IPS-18c (cell line): ENCODE results near the gene SLC6A16.
"Not testable (repeated sequence)": the region's sequence is repeated elsewhere in the genome, so short reads cannot be mapped to it uniquely, and the experiment has no call there.

Experiments
- H3K4me3 ChIP-seq: 2 replicates; pipeline ENCODE4 v1.7.0; 2013; ENCODE audit warnings: low read depth, mild to moderate bottlenecking, low read length, moderate library complexity; ENCODE audit not compliant: insufficient read depth
- H3K9me3 ChIP-seq: one replicate; pipeline ENCODE4 v1.6.1; 2013; ENCODE audit warnings: mild to moderate bottlenecking, low read length, moderate library complexity; ENCODE audit not compliant: control insufficient read depth, insufficient read depth

SLC6A16 gene

GRCh38 chr19:49335784-49336481, 10.9 kb upstream of the SLC6A16 start:
- no peak overlapping the region for H3K4me3 ChIP-seq
- H3K9me3 ChIP-seq = no peaks in the 10 kb centered on the region

DNA sequence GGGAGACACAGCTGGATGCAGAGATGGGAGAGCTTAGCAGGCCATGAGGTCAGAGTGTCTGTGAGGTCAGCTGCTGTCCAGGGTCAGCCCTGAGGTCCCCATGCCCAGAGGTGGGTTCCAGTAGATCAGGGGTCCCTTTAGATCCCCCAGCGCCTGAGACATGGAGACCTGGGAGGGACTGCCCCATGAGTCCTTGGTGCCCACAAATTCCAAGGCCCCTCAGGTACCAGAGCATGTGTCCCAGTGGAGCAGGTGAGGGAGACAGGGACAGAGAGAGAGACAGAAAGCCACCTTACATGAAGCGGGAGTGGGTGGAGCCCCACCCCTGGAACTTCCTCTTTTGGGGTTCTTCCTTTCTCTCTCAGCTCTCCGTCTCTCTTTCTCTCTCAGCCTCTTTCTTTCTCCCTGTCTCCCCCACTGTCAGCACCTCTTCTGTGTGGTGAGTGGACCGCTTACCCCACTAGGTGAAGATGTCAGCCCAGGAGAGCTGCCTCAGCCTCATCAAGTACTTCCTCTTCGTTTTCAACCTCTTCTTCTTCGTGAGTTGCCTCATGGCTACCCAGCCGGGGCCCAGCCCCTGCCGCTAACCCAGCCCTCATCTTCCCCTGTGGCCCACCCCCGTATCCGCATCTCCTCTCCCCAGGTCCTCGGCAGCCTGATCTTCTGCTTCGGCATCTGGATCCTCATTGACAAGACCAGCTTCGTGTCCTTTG, 10.2 kb upstream of the SLC6A16 start, which contains the start of gene CD37:
Gene CD37, plus strand, starts transcription at position 336 of the 713 bp plus-strand sequence. Its CDS starts 135 bp downstream, at position 471.
- Histone ChIP-seq H3K4me3 (no peak within 1 kb of the TSS), H3K9me3 (no peaks in the 10 kb centered on the region)

GRCh38 chr19:49333811-49334288, 8.9 kb upstream of the SLC6A16 start:
- Histone ChIP-seq H3K4me3 (no peak overlapping the region), H3K9me3 (no peaks in the 10 kb centered on the region)

- no peak overlapping the region for H3K4me3 ChIP-seq
- H3K9me3 ChIP-seq = no peaks in the 10 kb centered on the region
Measured at GRCh38 chr19:49333418-49333805, 8.4 kb upstream of the SLC6A16 start.

DNA sequence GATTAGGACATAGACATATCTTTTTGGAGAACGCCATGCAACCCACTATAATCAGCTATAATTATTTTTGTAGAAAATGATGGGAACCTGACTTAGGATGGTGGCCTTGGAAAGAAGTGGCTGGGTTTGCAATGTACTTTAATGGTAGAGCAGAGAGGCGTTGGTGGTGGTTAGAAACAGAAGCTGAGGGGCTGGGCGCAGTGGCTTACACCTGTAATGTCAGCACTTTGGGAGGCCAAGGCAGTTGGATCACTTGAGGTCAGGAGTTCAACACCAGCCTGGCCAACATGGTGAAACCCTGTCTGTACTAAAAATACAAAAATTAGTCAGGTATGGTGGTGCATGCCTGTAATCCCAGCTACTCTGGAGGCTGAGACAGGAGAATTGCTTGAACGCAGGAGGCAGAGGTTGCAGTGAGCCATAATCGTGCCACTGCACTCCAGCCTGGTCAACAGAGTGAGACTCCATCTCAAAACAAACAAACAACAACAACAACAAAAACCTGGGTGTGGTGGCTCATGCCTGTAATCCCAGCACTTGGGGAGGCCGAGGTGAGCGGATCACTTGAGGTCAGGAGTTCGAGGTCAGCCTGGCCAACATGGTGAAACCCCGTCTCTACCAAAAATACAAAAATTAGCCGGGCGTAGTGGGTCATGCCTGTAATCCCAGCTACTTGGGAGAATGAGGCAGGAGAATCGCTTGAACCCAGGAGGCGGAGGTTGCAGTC, 7.9 kb upstream of the SLC6A16 start:
- H3K9me3 ChIP-seq, H3K4me3 ChIP-seq: not testable (repeated sequence)

- Histone ChIP-seq H3K9me3 (no peaks in the 10 kb centered on the region), H3K4me3 (no peak overlapping the region)
Measured at GRCh38 chr19:49331616-49332055, 6.6 kb upstream of the SLC6A16 start.

GRCh38 chr19:49331187-49331586, 6.2 kb upstream of the SLC6A16 start:
- not testable (repeated sequence) for H3K9me3 ChIP-seq, H3K4me3 ChIP-seq

- H3K9me3 ChIP-seq = no peaks in the 10 kb centered on the region
- H3K4me3 ChIP-seq = no peak overlapping the region
Measured at GRCh38 chr19:49328741-49329140, 3.8 kb upstream of the SLC6A16 start.

- H3K4me3 ChIP-seq = no peak overlapping the region
- H3K9me3 ChIP-seq = no peaks in the 10 kb centered on the region
Measured at GRCh38 chr19:49327878-49328544, 3.0 kb upstream of the SLC6A16 start.

DNA sequence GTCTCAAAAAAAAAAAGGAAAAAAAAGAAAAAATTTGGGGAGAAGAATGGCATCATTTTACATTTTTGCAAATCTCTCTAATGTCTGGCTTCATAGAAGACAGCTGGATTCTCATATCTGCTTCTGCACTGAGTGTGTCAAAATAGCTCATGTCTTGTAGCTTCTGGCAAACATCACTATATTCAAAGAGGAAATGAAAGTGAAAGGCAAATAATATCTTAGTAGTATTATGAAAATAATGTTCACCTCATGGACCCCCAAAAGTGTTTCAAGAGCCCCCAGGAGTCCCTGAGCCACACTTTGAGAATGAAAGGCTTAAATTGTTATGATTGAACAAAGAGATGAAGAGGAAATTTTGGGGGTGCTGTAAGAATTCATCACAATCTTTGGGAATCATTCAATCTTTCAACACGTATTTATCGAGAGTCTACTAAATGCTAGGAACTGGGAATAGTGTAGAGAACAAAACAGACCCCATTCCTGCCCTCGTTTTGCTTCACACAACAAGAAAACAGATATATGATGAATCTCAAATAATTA, 1.2 kb upstream of the SLC6A16 start:
- Histone ChIP-seq H3K9me3 (peaks cover 2% of the 10 kb centered on the region), H3K4me3 (no peak overlapping the region)

DNA sequence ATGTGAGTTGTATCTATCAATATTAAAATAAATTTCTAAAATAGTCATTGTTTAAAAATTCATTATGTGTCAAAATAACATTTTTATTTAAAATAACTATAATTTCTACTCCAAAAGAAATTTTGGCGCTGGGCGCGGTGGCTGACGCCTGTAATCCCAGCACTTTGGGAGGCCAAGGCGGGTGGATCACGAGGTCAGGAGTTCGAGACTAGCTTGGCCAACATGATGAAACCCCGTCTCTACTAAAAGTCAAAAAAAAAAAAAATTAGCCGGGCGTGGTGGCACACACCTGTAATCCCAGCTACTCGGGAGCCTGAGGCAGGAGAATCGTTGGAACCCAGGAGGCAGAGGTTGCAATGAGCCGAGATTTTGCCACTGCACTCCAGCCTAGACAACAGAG, 765 bp upstream of the SLC6A16 start:
- not testable (repeated sequence) for H3K9me3 ChIP-seq, H3K4me3 ChIP-seq

DNA sequence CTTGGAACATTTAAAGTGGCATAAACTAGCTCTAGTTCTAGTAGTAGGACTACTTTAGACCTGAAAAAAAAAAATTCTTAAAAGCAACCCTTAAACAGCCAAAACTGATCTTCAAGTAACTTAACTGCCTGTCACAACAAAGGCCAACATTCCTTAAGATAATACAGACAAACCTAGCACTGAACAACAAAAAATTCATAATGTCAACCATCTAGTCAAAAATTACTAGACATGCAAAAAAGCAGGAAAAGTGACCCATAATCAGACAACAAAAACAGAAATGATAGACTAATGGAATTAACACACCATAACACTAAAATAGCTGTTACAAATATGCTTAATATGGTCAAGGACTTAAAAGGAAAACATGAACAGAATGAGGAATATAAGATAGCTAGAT, 6.7 kb downstream of the SLC6A16 start:
- no peak overlapping the region for H3K4me3 ChIP-seq
- peaks cover 5% of the 10 kb centered on the region for H3K9me3 ChIP-seq

GRCh38 chr19:49316284-49316683, 8.7 kb downstream of the SLC6A16 start:
- peaks cover 3% of the 10 kb centered on the region for H3K9me3 ChIP-seq
- no peak overlapping the region for H3K4me3 ChIP-seq

DNA sequence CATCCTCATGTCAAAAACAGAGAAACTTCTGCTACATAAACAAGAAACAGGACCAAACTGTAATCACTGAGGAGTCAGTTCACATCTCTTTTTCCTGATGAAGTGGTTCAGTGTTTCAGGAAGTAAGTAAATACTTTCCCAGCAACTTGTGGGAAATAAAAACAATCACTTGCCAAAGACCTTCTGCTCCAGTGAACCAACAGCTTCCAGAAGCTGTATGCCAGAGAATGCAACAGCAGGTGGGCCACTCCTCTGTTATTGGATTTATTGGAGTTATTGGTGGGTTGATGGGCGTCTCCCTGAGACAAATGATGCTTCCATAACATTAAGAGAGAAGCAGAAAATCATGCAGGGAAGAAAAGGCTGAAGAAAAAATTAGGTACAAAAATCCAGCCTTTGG, 9.9 kb downstream of the SLC6A16 start:
- Histone ChIP-seq H3K9me3 (peaks cover 3% of the 10 kb centered on the region), H3K4me3 (no peak overlapping the region)

- H3K9me3 ChIP-seq = no peaks in the 10 kb centered on the region
- H3K4me3 ChIP-seq = no peak overlapping the region
Measured at GRCh38 chr19:49309087-49309486, 15.9 kb downstream of the SLC6A16 start.

DNA sequence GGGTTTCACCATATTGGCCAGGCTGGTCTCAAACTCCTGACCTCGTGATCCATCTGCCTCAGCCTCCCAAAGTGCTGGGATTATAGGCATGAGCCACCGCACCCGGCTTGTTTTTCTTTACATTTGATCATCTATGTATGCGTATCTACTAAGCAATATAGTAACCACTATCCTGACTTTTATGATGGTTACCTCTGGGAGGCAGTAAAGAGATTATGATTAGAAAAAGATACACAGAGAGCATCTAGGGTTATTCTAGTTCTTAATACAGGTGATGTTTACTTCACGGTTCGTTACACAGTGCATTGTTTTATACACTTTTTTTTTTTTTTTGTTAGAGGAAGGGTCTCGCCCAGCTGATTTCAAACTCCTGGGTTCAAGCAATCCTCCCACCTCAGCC, 18.3 kb downstream of the SLC6A16 start:
- H3K4me3 ChIP-seq, H3K9me3 ChIP-seq: not testable (repeated sequence)

DNA sequence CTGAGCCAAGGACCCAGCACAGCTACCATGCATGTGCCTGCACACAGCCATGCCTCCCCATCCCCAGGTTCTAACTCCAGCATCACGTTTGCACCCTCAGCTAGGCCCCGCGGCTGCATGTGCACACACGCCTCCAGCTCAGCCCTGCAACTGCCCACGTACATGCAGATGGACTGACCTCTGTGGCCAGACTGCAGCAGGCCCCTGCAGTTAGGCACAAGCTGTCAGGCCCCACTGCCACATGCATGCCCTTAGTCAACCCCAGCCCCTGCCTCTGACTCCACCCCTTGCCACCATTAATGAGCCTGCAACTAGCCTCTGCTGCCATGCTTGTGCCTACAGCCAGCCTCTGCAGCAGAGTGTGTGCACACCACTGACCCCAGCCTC, 23.1 kb downstream of the SLC6A16 start:
- Histone ChIP-seq H3K4me3 (no peak overlapping the region), H3K9me3 (no peaks in the 10 kb centered on the region)
